H1 (cell line): Measurements from ENCODE around the gene MICU2. TPM values are rescaled to one million over a fixed set of nuclear protein-coding genes. Genes with fewer than 3 reads are reported as not detected.

Experiments used
- CBX8 ChIP-seq: fragments of 300-800, 300-1000 bp; sonication (generic); IDR thresholded peaks from 2 replicates; pipeline ENCODE4 v1.7.1; 2016; ENCODE audit warnings: low read depth, low read length, borderline replicate concordance
- KDM5A ChIP-seq: fragments of 200-600 bp; IDR thresholded peaks from 2 replicates; pipeline ENCODE4 v1.7.1; 2012; ENCODE audit warnings: mild to moderate bottlenecking, low read length, inconsistent platforms, mixed read lengths
- SRF ChIP-seq: IDR thresholded peaks from 2 replicates; pipeline ENCODE4 v1.6.1; 2011; ENCODE audit warnings: mild to moderate bottlenecking, low read depth, low read length, moderate library complexity
- polyA plus RNA-seq, 7 experiments: library from polyadenylated mRNA; depleted of rRNA in 3 of 7; stranded (reverse) in 5 of 7; unstranded in 2 of 7; fragments of >200 nt in 5 of 7; fragments of 200-250 nt in 2 of 7; gene quantifications; 1 replicate in 5 of 7; 2 replicates in 1 of 7; 4 replicates in 1 of 7; pipeline versions ENCODE4 v1.2.1 to v1.2.3, GENCODE V29; 2011 to 2013; ENCODE audit warnings: missing spikeins in 2 of 7, mixed read lengths in 2 of 7
- total RNA-seq: library from RNA; stranded (reverse); fragmentation: NEBNext Ultra II Directional; extraction: Animal tissue kit (Norgen Biotek cat#: 25700); gene quantifications from 2 replicates; pipeline ENCODE4 v1.2.1, GENCODE V29; 2021
- TF ChIP-seq, protein P1 (sequence below): fragments of 300-600 bp; sonication (generic); IDR thresholded peaks from 2 replicates; pipeline ENCODE4 v1.7.1; 2012; ENCODE audit warnings: low read length, moderate library complexity, mild to moderate bottlenecking, inconsistent platforms; ENCODE audit not compliant: insufficient replicate concordance
- TF ChIP-seq, protein P2 (sequence below): IDR thresholded peaks from 2 replicates; pipeline ENCODE4 v1.6.1; 2011; ENCODE audit warnings: low read depth, mild to moderate bottlenecking, low read length; ENCODE audit not compliant: insufficient read depth

The MICU2 gene
- total and polyA plus RNA-seq, 2 of the 8 experiments (the other 6 are each of a cell fraction or from before 2014, with no cell fraction given) = 34.6 to 36.5 TPM

DNA sequence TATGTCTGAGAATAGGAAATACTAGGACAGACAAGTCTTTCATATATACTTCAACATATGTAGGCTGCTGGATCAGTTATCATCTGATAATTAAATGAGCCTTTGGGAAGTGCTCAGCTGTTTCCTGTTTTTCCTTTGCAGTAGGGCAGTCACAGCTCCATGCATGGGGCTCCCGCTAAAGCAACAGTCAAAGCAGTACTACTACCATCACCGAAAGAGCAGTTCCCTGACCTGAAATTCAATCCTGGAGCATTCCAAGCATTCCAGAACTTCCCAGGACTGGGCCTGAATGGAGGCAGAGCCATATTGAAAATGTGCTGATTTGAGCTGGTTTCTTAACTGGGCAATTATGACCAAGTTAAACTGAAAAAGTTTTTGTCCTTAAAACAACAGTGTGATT lies 20.5 kb downstream of the MICU2 start (continued):
- TF ChIP-seq, protein P1, sequence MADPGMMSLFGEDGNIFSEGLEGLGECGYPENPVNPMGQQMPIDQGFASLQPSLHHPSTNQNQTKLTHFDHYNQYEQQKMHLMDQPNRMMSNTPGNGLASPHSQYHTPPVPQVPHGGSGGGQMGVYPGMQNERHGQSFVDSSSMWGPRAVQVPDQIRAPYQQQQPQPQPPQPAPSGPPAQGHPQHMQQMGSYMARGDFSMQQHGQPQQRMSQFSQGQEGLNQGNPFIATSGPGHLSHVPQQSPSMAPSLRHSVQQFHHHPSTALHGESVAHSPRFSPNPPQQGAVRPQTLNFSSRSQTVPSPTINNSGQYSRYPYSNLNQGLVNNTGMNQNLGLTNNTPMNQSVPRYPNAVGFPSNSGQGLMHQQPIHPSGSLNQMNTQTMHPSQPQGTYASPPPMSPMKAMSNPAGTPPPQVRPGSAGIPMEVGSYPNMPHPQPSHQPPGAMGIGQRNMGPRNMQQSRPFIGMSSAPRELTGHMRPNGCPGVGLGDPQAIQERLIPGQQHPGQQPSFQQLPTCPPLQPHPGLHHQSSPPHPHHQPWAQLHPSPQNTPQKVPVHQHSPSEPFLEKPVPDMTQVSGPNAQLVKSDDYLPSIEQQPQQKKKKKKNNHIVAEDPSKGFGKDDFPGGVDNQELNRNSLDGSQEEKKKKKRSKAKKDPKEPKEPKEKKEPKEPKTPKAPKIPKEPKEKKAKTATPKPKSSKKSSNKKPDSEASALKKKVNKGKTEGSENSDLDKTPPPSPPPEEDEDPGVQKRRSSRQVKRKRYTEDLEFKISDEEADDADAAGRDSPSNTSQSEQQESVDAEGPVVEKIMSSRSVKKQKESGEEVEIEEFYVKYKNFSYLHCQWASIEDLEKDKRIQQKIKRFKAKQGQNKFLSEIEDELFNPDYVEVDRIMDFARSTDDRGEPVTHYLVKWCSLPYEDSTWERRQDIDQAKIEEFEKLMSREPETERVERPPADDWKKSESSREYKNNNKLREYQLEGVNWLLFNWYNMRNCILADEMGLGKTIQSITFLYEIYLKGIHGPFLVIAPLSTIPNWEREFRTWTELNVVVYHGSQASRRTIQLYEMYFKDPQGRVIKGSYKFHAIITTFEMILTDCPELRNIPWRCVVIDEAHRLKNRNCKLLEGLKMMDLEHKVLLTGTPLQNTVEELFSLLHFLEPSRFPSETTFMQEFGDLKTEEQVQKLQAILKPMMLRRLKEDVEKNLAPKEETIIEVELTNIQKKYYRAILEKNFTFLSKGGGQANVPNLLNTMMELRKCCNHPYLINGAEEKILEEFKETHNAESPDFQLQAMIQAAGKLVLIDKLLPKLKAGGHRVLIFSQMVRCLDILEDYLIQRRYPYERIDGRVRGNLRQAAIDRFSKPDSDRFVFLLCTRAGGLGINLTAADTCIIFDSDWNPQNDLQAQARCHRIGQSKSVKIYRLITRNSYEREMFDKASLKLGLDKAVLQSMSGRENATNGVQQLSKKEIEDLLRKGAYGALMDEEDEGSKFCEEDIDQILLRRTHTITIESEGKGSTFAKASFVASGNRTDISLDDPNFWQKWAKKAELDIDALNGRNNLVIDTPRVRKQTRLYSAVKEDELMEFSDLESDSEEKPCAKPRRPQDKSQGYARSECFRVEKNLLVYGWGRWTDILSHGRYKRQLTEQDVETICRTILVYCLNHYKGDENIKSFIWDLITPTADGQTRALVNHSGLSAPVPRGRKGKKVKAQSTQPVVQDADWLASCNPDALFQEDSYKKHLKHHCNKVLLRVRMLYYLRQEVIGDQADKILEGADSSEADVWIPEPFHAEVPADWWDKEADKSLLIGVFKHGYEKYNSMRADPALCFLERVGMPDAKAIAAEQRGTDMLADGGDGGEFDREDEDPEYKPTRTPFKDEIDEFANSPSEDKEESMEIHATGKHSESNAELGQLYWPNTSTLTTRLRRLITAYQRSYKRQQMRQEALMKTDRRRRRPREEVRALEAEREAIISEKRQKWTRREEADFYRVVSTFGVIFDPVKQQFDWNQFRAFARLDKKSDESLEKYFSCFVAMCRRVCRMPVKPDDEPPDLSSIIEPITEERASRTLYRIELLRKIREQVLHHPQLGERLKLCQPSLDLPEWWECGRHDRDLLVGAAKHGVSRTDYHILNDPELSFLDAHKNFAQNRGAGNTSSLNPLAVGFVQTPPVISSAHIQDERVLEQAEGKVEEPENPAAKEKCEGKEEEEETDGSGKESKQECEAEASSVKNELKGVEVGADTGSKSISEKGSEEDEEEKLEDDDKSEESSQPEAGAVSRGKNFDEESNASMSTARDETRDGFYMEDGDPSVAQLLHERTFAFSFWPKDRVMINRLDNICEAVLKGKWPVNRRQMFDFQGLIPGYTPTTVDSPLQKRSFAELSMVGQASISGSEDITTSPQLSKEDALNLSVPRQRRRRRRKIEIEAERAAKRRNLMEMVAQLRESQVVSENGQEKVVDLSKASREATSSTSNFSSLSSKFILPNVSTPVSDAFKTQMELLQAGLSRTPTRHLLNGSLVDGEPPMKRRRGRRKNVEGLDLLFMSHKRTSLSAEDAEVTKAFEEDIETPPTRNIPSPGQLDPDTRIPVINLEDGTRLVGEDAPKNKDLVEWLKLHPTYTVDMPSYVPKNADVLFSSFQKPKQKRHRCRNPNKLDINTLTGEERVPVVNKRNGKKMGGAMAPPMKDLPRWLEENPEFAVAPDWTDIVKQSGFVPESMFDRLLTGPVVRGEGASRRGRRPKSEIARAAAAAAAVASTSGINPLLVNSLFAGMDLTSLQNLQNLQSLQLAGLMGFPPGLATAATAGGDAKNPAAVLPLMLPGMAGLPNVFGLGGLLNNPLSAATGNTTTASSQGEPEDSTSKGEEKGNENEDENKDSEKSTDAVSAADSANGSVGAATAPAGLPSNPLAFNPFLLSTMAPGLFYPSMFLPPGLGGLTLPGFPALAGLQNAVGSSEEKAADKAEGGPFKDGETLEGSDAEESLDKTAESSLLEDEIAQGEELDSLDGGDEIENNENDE = no peak
- TF ChIP-seq CBX8 = no peak
- no peak for TF ChIP-seq KDM5A
- no peak for TF ChIP-seq SRF
- TF ChIP-seq, protein P2, sequence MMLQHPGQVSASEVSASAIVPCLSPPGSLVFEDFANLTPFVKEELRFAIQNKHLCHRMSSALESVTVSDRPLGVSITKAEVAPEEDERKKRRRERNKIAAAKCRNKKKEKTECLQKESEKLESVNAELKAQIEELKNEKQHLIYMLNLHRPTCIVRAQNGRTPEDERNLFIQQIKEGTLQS = no peak
